Measurements from ENCODE around the gene NEGR1.

The NEGR1 gene

DNA sequence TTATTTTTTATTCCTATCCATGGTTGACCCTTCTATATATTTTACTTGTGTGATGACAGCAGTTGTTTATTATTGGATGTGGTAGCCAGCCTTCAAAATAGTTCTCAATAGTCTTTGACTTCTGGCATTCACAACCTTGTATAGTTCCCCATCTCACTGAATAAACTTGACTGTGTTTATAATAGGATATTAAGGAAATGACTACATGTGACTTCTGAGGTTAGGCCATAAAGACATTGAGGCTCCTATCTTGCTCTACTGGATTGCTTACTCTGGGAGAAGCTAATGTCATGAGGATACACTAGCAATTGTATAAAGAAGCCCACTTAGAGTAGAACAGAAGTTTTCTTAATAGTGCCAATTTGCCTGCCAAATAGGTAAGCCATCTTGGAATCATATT is 231.8 kb downstream of the NEGR1 start:
- DNase-seq (ENCODE audit: low read depth in 4 of 4, low spot score in 1 of 4), result no peak

- no peak for DNase-seq (ENCODE audit: low read depth in 4 of 4, low spot score in 1 of 4)
These were observed 244.5 kb downstream of the NEGR1 start for GRCh38 chr1:72037745-72038343.

GRCh38 chr1:72034827-72035226 is 247.5 kb downstream of the NEGR1 start:
- no peak for DNase-seq (ENCODE audit: low read depth in 4 of 4, low spot score in 1 of 4)

DNA sequence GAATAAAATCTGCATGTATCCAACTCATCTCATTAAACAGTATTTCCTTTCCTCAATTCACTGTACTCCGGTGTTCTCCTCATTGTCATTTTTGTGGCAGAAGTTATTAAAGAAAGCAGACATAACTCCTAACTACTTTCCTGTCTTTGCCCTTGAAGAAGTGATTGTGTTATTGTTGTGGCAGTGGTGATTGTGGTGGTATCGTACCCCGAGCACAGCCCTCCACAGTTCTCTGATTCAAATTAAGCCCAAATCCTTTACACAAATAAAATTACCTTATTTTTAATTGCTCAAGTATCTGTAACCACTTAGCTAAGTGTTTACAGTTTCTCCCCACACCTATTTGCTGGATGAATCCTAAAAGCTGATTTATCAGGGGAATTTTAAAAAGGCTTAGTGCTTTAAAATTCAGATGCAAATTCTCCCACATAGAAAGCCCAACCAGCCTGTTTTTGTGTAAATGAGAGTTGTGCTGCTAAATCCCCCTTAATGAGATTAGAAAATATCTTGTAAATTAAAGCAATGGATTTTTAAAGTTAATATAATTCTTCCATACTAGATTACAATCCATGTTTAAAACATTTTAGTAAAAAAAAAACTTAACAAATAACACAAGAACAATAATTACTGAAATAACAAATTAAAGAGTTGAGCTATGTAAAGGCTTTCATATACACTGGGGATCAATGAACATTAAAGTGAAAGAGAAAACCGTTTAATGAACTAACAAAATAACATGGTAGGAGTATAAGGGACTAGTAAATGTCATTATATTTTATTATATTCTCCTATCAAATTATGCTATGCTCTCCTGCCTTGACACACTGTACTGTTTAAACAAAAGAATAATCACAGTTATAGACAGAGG is 259.0 kb downstream of the NEGR1 start:
- DNase-seq (ENCODE audit: low read depth in 4 of 4, low spot score in 1 of 4), result no peak

- no peak for DNase-seq (ENCODE audit: low read depth in 4 of 4, low spot score in 1 of 4)
These were observed 263.8 kb downstream of the NEGR1 start for GRCh38 chr1:72018562-72018961.

- DNase-seq (ENCODE audit: low read depth in 4 of 4, low spot score in 1 of 4), result no peak
These were observed 267.3 kb downstream of the NEGR1 start for GRCh38 chr1:72015006-72015405.

DNA sequence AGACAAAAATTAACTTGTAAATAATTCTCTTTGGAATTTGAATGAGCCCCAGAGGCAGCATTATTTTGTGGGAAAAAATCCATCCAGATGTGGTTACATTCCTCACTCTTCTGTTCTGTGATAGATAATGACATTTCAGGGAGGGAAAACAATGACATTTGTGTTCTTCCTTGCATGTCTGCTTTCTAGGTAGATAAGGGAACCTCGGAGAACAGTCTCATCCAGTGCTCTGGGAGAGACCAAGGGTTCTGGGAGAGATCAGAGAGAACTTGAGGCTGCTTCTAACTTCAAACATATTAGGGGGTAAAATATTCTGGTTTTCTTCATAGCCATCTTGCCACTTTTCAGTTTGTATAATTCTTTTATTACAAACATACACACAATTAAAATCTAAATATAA is 269.2 kb downstream of the NEGR1 start:
- no peak for DNase-seq (ENCODE audit: low read depth in 4 of 4, low spot score in 1 of 4)

DNA sequence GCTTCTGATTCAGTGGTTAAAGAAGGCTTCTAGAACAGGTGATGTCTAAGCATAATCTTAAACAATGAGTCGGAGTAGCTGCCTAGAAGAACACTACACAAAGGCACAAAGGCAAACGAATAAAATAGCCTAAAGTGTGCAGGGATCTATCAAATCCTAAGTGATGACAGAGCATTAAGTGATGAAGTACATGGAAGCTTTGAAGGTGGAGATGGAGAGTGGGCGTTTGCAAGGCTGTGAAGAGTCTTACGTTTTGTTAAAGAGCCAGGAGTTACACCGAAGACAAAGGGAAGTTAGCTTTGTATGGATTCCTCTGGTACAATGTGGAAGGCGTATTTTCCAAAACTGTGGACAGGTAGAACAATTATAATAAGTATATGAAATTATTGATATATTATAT is 270.6 kb downstream of the NEGR1 start:
- DNase-seq (ENCODE audit: low read depth in 4 of 4, low spot score in 1 of 4), result no peak

DNA sequence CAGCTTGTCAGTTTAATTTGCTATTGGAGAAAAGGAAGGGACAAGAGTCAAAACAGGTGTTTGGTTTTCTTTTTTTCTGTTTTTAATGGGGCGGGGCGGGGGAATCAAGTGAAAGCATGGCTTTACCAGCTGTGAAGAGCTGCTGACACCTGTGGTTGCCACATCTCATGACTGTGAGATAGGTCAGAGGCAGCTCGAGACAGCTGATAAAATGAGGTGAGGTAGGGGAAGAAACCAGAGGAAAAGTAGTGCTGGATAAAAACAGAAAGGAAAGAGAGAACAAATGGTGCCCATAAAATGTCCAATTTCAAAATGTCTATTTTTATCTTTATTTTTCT is 272.3 kb downstream of the NEGR1 start:
- no peak for DNase-seq (ENCODE audit: low read depth in 4 of 4, low spot score in 1 of 4)

GRCh38 chr1:72009173-72010093 is 272.9 kb downstream of the NEGR1 start:
- no peak for DNase-seq (ENCODE audit: low read depth in 4 of 4, low spot score in 1 of 4)

GRCh38 chr1:72007312-72007711 is 275.0 kb downstream of the NEGR1 start:
- no peak for DNase-seq (ENCODE audit: low read depth in 4 of 4, low spot score in 1 of 4)

GRCh38 chr1:72006092-72006491 is 276.2 kb downstream of the NEGR1 start:
- no peak for DNase-seq (ENCODE audit: low read depth in 4 of 4, low spot score in 1 of 4)

DNA sequence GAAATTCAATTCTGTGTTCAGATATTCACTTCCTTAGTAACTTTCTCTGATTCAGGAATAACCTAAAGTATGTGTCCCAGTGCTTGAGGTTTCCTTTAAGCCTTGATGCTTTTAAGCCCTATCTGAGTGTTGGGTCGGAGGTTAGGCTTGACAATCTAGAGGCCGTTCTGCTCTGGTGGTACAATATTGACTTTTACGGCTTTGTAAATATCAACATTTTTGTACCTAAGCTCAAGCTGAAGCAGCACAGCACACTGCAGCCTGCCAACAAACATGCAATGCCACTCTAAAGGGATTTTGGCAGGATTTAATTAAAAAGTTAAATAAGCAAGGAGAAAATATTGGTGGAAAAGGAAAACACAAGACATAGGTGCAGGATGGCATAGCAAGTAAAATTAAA is 279.2 kb downstream of the NEGR1 start:
- no peak for DNase-seq (ENCODE audit: low read depth in 4 of 4, low spot score in 1 of 4)

GRCh38 chr1:72000809-72001208 is 281.5 kb downstream of the NEGR1 start:
- no peak for DNase-seq (ENCODE audit: low read depth in 4 of 4, low spot score in 1 of 4)

- DNase-seq (ENCODE audit: low read depth in 4 of 4, low spot score in 1 of 4), result no peak
These were observed 287.7 kb downstream of the NEGR1 start for GRCh38 chr1:71994646-71995045.

DNA sequence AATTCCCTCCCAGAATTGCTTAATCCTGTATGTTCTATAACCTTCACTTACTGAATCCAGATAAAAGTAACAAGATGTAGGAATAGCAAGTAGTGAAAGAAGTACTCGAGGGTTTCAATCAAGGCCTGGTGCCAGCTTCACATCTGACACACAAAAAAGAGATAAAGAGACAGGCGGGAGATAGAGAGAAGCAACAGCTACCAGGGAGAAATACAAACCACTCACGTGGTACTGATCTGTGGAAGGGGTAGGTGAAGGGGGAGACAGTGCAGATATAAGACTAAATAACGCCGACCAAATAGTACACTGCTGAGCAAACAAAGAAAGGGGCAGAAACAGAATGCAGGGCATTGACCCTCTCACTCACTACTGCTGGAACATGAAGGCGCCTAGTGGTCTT is 295.2 kb downstream of the NEGR1 start:
- no peak for DNase-seq (ENCODE audit: low read depth in 4 of 4, low spot score in 1 of 4)

DNA sequence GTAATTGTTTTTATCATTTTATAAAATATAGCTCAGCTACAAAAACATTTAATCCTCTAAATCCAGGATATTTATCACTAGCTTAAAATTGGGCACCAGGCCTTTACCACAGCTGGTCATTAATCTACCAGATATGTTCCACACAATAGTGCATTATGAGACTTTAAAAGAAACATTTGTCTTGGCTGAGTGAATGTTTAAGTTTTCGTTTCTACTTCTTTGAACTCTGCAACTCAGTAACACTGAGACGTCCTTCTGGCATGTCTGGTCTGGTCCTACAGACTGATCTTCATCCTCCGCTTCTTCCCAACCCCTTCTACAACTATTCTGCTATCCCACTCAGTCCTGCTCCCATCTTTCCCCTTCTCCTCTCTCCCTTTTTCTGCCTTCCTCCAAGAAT is 296.2 kb downstream of the NEGR1 start:
- no peak for DNase-seq (ENCODE audit: low read depth in 4 of 4, low spot score in 1 of 4)

DNA sequence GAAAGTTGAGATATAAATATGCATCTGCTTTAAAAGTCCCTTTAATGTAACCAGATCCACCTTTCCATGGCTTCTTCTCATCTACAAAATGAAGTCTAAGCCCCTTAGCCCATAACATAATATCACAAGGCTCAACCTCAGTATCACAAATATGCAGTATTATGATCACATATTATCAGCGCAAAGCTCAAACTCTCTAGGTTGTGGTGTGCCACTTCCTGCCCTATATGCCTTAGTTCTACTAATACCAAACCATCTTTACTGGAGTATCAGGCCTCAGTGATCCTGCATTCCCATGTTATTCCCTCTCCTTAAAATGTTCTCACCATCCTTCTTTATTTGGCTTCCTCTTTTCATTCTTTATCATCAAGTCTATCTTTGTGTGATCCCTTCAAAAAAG is 301.8 kb downstream of the NEGR1 start:
- DNase-seq (ENCODE audit: low read depth in 4 of 4, low spot score in 1 of 4), result no peak

- DNase-seq (ENCODE audit: low read depth in 4 of 4, low spot score in 1 of 4), result no peak
These were observed 302.5 kb downstream of the NEGR1 start for GRCh38 chr1:71979882-71980281.

GRCh38 chr1:71967670-71968069 is 314.7 kb downstream of the NEGR1 start:
- DNase-seq (ENCODE audit: low read depth in 4 of 4, low spot score in 1 of 4), result no peak

DNA sequence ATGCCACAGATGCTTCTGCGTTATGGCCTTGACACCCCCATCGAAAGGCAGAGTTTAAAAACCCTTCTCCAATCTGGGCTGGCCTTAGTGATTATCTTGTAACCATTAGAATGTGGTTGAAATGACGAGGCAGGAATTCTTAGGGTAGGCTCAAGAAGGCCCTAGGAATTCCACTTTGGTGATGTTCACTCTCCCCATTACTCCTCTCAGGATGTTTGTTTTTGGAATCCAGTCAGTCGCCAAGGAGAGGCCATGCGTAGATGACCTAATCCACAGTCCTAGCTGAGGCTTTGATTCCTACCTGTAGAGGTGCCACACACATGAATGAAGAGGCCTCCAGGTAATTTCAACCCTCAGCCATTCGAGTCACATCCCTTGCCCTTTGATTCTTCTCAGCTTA is 318.2 kb downstream of the NEGR1 start:
- DNase-seq (ENCODE audit: low read depth in 4 of 4, low spot score in 1 of 4), result no peak
